ENCODE data around the gene FKBP2. TPM values are rescaled to one million over a fixed set of nuclear protein-coding genes. Genes with fewer than 3 reads are reported as not detected.

The FKBP2 gene
- total and polyA plus RNA-seq, 2 of the 4 experiments (the other 2 are of a cell fraction): 36.2 to 76.4 TPM

- Histone ChIP-seq H2AK9ac (replicated peaks; ENCODE audit: low read depth, low read length, poor library complexity) (peak overlapping the region; percentile 39), H3K9me3 (ENCODE audit: control insufficient read depth, insufficient read depth, low read length) (no peaks in the 10 kb centered on the region), H3K36me3 (ENCODE audit: control insufficient read depth, insufficient read depth, low read length) (no peaks in the 10 kb centered on the region), H2BK5ac (ENCODE audit: low read depth, low read length, poor library complexity, severe bottlenecking) (no peak overlapping the region), H4K20me1 (ENCODE audit: insufficient read depth, low read length) (no peaks in the 10 kb centered on the region; the same call in 1 of the 2 replicates), H3K9ac (ENCODE audit: low read depth, low read length) (peak overlapping the region; percentile 5; the same call in 1 of the 2 replicates), H4K8ac (ENCODE audit: low read depth in 2 of 2, low read length in 2 of 2) (peak overlapping the region in 1 of 2 experiments; percentile 22; a peak in 2 of 4 replicates), H2BK20ac (ENCODE audit: low read depth, low read length) (no peak overlapping the region), H3K14ac (replicated peaks; ENCODE audit: low read depth, low read length) (no peak overlapping the region), H4K5ac (ENCODE audit: low read depth, low read length) (no peak overlapping the region), H3K23ac (ENCODE audit: low read depth, low read length) (0 out of 2 replicates have a peak overlapping the region, but pooled peaks have one; percentile 37), H4K91ac (ENCODE audit: insufficient read depth, low read depth, low read length) (no peak overlapping the region), H2AFZ (replicated peaks; ENCODE audit: low read length, poor library complexity) (peak overlapping the region; percentile 98), H2BK15ac (ENCODE audit: low read depth, low read length) (no peak overlapping the region), H3K56ac (ENCODE audit: extremely low read depth, insufficient read depth, low read length) (no peak overlapping the region), H3K4ac (ENCODE audit: low read depth, low read length) (peak overlapping the region; percentile 64), H3K27ac (ENCODE audit: insufficient read depth, low read length) (peak overlapping the region; percentile 15; the same call in 1 of the 2 replicates), H3K4me2 (ENCODE audit: low read depth, low read length) (peak overlapping the region; percentile 68), H3K18ac (ENCODE audit: low read depth, low read length) (no peak overlapping the region), H3K9me1 (ENCODE audit: insufficient read depth, low read length) (peaks cover 16% of the 10 kb centered on the region), H3K79me1 (ENCODE audit: low read depth in 1 of 2, low read length in 2 of 2) (peaks cover 20 to 78% of the 10 kb centered on the region in 2 experiments), H2BK120ac (ENCODE audit: low read depth, low read length) (no peak overlapping the region), H3K4me3 (ENCODE audit: insufficient read depth, low read depth, low read length) (peak overlapping the region; percentile 83), H3K27me3 (ENCODE audit: control insufficient read depth, insufficient read depth, low read length) (no peaks in the 10 kb centered on the region), H3K4me1 (ENCODE audit: control insufficient read depth, insufficient read depth, low read length) (peaks cover 23% of the 10 kb centered on the region), H2AK5ac (ENCODE audit: low read depth, low read length) (0 out of 2 replicates have a peak overlapping the region, but pooled peaks have one; percentile 1)
- ATAC-seq (ENCODE audit: low read depth) (no peak), DNase-seq (no peak)
- CTCF ChIA-PET: interaction anchor here (0.6 kb wide), 1 partner anchor 1405 kb away, joined by 3 read pairs; no protein-coding TSS in a partner anchor
- WGBS, 2 experiments (ENCODE audit: extremely low coverage in 2 of 2, insufficient read length in 1 of 2): 25% methylated on average over 2 of the region's 13 CpGs; no CpG with 5 or more reads in 1 of the 2 experiments
- BruUV-seq (replicated peaks): no TSS peak
- in situ Hi-C loops (cut with MboI; ENCODE audit: low sequenced_read_pairs): no loop called here
- POLR2A ChIA-PET (ENCODE audit: unreplicated experiment): no interaction called here
- TF ChIP-seq CEBPB (IDR thresholded peaks at IDR 0.05; ENCODE audit: low read depth, low read length): no peak
- TF ChIP-seq BHLHE40 (IDR thresholded peaks at IDR 0.05; ENCODE audit: low read depth, low read length): no peak
- TF ChIP-seq MAFK (IDR thresholded peaks at IDR 0.05; ENCODE audit: low read depth, low read length): no peak
- no peak for TF ChIP-seq MAZ (IDR thresholded peaks at IDR 0.05; ENCODE audit: borderline replicate concordance, low read depth, low read length)
- TF ChIP-seq RAD21 (IDR thresholded peaks at IDR 0.05; ENCODE audit: low read length): no peak
- no peak for TF ChIP-seq MXI1 (IDR thresholded peaks at IDR 0.05; ENCODE audit: borderline replicate concordance, low read depth, low read length)
- TF ChIP-seq ELK1 (IDR thresholded peaks at IDR 0.05; ENCODE audit: borderline replicate concordance, low read depth, low read length): no peak
- TF ChIP-seq USF2 (IDR thresholded peaks at IDR 0.05; ENCODE audit: low read depth, low read length): no peak
- no peak for TF ChIP-seq RFX5 (IDR thresholded peaks at IDR 0.05; ENCODE audit: low read depth, low read length)
- no peak for TF ChIP-seq FOS (IDR thresholded peaks at IDR 0.05; ENCODE audit: low read depth, low read length)
- no peak for TF ChIP-seq RCOR1 (IDR thresholded peaks at IDR 0.05; ENCODE audit: insufficient replicate concordance, low read length)
- TF ChIP-seq CHD1 (IDR thresholded peaks at IDR 0.05; ENCODE audit: low read depth, low read length): no peak
- intact Hi-C loops (cut with micrococcal nuclease): loop anchor here (1.0 kb wide), 2 partner anchors 40 to 75 kb away; no protein-coding TSS in a partner anchor
- dilution Hi-C loops (cut with HindIII; ENCODE audit: low sequenced_read_pairs, unreplicated experiment): no loop called here
These were observed 11.1 kb upstream of the FKBP2 start for GRCh38 chr11:64229744-64230170.
